Hepatocyte (in vitro differentiated cells): ENCODE data around the gene UGP2.

Experiments used
- EZH2 ChIP-seq: fragments of 200-600 bp; sonication (generic); IDR thresholded peaks from 2 replicates; pipeline ENCODE4 v1.6.1; 2016; ENCODE audit warnings: antibody characterized with exemption, mild to moderate bottlenecking, borderline replicate concordance
- EZH2phosphoT487 ChIP-seq: fragments of 200-600 bp; sonication (generic); IDR thresholded peaks from one replicate; pipeline ENCODE4 v1.6.1; 2018; ENCODE audit warnings: antibody characterized with exemption, mild to moderate bottlenecking, low read depth, moderate library complexity; ENCODE audit not compliant: unreplicated experiment, severe bottlenecking
- TF ChIP-seq, protein P1 (sequence below): fragments of 200-600 bp; sonication (generic); IDR thresholded peaks from 2 replicates; pipeline ENCODE4 v1.5.1; 2016; ENCODE audit warnings: antibody characterized with exemption, mild to moderate bottlenecking; ENCODE audit not compliant: poor library complexity

GRCh38 chr2:63817382-63817781 is 24.3 kb upstream of the UGP2 start:
- TF ChIP-seq, protein P1, sequence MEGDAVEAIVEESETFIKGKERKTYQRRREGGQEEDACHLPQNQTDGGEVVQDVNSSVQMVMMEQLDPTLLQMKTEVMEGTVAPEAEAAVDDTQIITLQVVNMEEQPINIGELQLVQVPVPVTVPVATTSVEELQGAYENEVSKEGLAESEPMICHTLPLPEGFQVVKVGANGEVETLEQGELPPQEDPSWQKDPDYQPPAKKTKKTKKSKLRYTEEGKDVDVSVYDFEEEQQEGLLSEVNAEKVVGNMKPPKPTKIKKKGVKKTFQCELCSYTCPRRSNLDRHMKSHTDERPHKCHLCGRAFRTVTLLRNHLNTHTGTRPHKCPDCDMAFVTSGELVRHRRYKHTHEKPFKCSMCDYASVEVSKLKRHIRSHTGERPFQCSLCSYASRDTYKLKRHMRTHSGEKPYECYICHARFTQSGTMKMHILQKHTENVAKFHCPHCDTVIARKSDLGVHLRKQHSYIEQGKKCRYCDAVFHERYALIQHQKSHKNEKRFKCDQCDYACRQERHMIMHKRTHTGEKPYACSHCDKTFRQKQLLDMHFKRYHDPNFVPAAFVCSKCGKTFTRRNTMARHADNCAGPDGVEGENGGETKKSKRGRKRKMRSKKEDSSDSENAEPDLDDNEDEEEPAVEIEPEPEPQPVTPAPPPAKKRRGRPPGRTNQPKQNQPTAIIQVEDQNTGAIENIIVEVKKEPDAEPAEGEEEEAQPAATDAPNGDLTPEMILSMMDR, result no peak
- TF ChIP-seq EZH2, result no peak
- TF ChIP-seq EZH2phosphoT487, result no peak
